Cardiac fibroblast (primary cell): Measurements from ENCODE around the gene USP9X.

Source experiments
- DNase-seq, 2 donors: peaks; one replicate each; pipeline versions ENCODE4 v3.0.0 to v3.0.0-alpha.2; 2010; ENCODE audit warnings: low read depth in 2 of 2
- H3K4me3 ChIP-seq, 2 donors: replicated peaks in 1 of 2; 1 replicate in 1 of 2; 2 replicates in 1 of 2; pipeline ENCODE4 v1.5.1; 2011; ENCODE audit warnings: low read depth in 2 of 2, low read length in 2 of 2, mild to moderate bottlenecking in 2 of 2, moderate library complexity in 1 of 2
- CTCF ChIP-seq: IDR thresholded peaks from one replicate; pipeline ENCODE4 v1.5.1; 2011; ENCODE audit warnings: low read depth, mild to moderate bottlenecking, low read length, inconsistent platforms

Gene USP9X

GRCh38 chrX:41234962-41235361, 149.7 kb downstream of the USP9X start:
- DNase-seq = no peak
- TF ChIP-seq CTCF = no peak
- no peak overlapping the region for H3K4me3 ChIP-seq

- DNase-seq = no peak
- no peak for TF ChIP-seq CTCF
- no peak overlapping the region for H3K4me3 ChIP-seq
Measured at GRCh38 chrX:41236629-41237028, 151.4 kb downstream of the USP9X start.

GRCh38 chrX:41240509-41240908, 155.3 kb downstream of the USP9X start:
- TF ChIP-seq CTCF = no peak
- DNase-seq = no peak

GRCh38 chrX:41241962-41242361, 156.7 kb downstream of the USP9X start:
- TF ChIP-seq CTCF = no peak
- no peak overlapping the region for H3K4me3 ChIP-seq
- DNase-seq = no peak

More at GRCh38 chrX:41240509-41240908, 155.3 kb downstream of the USP9X start:
- no peak overlapping the region for H3K4me3 ChIP-seq

GRCh38 chrX:41245641-41246040, 160.4 kb downstream of the USP9X start:
- no peak overlapping the region for H3K4me3 ChIP-seq
- TF ChIP-seq CTCF = no peak
- no peak for DNase-seq

GRCh38 chrX:41250867-41251266, 165.6 kb downstream of the USP9X start:
- DNase-seq = no peak
- H3K4me3 ChIP-seq = no peak overlapping the region
- no peak for TF ChIP-seq CTCF

GRCh38 chrX:41257801-41258200, 172.6 kb downstream of the USP9X start:
- no peak for DNase-seq
- no peak for TF ChIP-seq CTCF
- no peak overlapping the region for H3K4me3 ChIP-seq
